Activated T-cell treated with anti-CD3 and anti-CD28 coated beads, Interleukin-2, amount 50 U/mL, for 1 hour (primary cell): Measurements from ENCODE around the gene SMAD3.

Experiments
- DNase-seq: peaks from one replicate; pipeline ENCODE4 v3.0.0-alpha.2; 2020

The SMAD3 gene

DNA sequence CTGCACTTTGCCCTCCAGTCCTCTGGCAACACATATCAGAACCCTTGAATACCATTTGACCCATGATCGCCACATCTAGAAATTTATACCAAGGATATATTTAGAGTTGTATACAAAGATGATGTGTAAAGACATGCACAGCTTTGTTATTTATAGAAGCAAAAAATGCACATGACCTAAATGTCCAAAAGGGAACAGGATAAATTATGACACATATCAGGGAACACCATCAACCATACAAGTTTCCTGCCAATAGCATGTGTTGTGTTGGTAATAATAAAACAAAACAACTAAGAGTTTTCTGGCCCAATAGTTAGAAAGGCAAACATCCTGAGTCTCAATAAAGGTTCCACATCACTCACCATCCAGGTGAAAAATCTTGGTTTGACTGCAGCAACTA is 137.6 kb downstream of the SMAD3 start:
- no peak for DNase-seq

- no peak for DNase-seq
Measured at GRCh38 chr15:67207555-67208207, 142.3 kb downstream of the SMAD3 start.

- no peak for DNase-seq
Measured at GRCh38 chr15:67208396-67208795, 143.0 kb downstream of the SMAD3 start.

GRCh38 chr15:67210555-67211168 is 145.3 kb downstream of the SMAD3 start:
- DNase-seq = no peak

DNA sequence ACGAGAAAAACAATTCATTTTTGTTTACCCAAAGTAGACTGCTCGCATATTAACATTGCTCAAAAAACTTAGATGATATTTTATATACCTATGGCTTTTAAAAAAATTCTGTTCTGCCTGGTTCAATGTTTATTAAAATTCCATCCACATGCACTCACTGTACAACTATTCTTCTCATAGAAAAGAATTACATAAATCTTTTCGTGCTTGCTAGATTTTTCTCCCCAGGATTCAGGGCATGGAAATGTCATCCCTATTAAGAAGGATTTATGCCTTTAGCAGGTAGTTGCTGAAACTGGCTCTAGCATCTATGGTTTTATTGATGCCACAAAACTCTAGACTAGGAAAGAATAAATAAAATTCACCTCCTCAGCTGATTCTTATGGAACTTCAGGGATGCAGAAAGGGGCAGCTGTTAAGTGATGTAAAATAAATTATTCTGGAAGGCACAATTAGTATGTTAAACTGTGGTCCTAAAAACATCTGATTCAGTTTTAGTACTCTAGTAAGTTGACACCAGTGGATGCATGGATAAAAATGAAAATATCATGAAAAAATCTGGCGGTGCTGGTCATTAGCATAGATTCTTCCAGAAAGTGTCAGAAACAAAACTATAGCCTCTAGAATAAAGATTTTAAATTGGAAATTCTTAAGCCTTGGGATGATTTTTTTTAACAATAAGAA is 147.4 kb downstream of the SMAD3 start:
- DNase-seq = no peak

- DNase-seq = no peak
Measured at GRCh38 chr15:67215102-67215501, 149.7 kb downstream of the SMAD3 start.

- no peak for DNase-seq
Measured at GRCh38 chr15:67216859-67217258, 151.5 kb downstream of the SMAD3 start.

- DNase-seq = no peak
Measured at GRCh38 chr15:67218428-67218827, 153.0 kb downstream of the SMAD3 start.

DNA sequence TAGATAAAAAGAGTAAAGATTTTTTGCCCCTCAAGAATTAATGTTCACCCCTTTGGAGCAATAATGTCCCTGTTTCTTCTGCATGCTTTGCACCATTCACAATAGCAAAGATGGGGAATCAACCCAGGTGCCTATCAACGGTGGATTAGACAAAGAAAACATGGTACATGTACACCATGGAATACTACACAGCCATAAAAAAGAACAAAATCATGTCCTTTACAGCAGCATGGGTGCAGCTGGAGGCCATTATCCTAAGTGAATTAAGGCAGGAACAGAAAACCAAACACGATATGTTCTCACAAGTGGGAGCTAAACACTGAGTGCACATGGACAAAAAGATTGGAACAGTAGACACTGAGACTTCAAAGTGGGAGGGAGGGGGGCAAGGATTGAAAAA is 153.9 kb downstream of the SMAD3 start:
- DNase-seq = no peak

GRCh38 chr15:67224889-67225288 is 159.5 kb downstream of the SMAD3 start:
- DNase-seq = no peak

DNA sequence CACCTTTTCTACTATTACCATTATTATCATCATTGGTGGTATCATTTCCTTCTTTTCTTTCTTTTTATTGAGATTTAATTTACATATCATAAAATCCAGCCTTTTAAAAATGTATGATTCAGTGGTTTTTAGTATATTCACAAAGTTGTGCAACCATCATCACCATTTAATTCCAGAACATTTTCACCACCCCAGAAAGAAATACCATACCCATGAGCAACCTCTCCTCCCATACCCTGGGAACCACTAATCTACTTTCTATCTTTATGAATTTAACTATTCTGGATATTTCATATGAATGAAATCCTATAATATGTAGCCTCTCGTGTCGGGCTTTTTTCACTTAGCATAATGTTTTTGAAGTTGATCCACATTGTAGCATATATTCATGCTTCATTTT is 159.9 kb downstream of the SMAD3 start:
- no peak for DNase-seq

DNA sequence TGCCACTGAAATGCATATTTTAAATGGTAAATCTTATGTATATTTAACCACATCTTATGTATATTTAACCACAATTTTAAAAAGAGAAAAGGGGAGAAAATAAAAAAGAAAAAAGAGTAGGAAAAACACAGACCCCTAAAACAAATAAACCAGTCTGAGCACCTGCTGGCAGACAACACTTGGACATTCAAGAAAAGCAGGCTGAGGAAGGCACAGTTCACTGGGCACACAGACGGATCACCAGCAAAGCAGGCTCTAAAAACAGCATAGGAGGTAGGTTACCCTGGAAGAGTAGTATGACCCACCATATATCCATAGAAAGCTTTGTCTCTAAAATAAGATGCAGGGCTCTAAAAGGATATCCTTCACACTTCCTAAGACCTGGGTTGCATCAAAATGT is 162.0 kb downstream of the SMAD3 start:
- no peak for DNase-seq

GRCh38 chr15:67227846-67228245 is 162.4 kb downstream of the SMAD3 start:
- no peak for DNase-seq

GRCh38 chr15:67228286-67228685 is 162.9 kb downstream of the SMAD3 start:
- DNase-seq = no peak

GRCh38 chr15:67230504-67230903 is 165.1 kb downstream of the SMAD3 start:
- no peak for DNase-seq

- DNase-seq = no peak
Measured at GRCh38 chr15:67232591-67232990, 167.2 kb downstream of the SMAD3 start.

DNA sequence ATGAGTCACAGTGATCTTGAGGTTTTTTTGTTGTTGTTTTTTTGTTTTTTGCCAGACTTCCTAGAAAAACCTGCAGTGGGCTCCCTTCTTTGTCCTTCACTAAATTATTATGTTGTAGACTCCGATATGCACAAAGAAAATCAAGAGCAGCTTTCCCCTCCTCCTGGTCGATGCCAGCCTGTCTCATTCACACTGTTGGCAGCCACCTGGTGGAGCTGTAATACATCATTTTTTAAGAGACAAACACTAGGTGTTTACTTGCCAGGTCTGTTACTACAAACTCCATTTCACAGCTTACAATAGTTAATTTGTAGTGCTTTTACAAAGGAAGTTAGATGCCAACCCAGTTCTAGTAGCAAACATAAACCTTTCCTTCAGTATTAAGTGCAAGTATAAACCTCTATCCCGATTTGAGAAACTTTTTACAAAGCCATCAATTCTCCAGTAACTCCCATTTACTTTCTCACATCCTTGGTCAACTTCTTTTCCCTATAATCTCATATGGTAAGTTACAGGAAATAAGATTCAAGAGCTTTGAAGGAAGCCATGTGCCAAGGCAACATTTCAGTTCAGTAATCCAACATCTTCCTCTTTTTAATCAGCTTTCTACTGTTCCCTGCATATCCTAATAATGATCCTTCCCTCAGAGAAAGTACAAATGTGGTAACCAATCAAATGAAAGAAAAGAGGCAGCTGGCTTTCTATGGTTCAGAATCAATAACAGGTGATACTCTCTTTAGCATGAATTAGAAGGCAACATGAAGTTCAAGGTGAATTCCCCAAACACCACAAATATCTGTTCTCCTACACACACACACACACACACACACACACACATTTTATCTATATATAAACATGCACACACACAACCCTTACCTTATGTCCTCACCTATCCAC is 175.1 kb downstream of the SMAD3 start:
- peak; percentile 32 for DNase-seq

DNA sequence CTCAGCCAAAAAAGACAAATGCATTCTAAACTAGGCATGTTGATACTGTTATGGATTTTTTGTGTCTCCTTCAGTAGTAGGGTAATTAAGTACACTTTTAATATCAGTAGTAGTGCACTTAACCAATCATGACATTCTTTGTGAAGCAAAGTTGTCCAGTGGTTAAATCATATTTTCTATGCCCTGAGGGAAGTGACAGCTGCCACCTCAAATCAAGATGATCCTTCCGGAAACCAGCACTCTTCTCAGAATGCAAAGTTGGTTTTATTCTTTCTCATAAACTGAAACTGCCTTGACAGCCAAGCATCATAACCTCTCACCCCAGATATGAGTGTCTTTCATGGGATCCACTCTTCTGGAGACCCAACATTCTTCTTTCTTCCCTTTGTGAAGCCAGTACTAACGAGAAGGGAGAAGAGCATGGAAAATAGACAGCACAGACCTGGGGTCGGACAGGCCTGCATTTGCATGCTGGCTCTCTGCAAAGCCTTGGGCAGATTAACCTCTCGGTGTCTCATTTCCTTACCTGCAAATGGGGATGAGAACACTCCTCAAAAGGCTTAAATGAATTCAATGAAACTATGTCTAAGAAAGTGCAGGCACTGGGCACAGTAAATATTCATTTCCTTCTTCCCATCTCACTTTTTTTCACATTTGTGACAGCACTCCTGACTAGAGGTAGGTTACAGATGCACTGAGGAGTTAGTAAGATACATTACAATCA is 175.9 kb downstream of the SMAD3 start:
- DNase-seq = no peak

GRCh38 chr15:67242708-67243111 is 177.3 kb downstream of the SMAD3 start:
- no peak for DNase-seq
